ENCODE measurements around the gene FANCI.
A peak's percentile ranks its signal among the peaks of the same experiment; 100 is the strongest.

FANCI gene

DNA sequence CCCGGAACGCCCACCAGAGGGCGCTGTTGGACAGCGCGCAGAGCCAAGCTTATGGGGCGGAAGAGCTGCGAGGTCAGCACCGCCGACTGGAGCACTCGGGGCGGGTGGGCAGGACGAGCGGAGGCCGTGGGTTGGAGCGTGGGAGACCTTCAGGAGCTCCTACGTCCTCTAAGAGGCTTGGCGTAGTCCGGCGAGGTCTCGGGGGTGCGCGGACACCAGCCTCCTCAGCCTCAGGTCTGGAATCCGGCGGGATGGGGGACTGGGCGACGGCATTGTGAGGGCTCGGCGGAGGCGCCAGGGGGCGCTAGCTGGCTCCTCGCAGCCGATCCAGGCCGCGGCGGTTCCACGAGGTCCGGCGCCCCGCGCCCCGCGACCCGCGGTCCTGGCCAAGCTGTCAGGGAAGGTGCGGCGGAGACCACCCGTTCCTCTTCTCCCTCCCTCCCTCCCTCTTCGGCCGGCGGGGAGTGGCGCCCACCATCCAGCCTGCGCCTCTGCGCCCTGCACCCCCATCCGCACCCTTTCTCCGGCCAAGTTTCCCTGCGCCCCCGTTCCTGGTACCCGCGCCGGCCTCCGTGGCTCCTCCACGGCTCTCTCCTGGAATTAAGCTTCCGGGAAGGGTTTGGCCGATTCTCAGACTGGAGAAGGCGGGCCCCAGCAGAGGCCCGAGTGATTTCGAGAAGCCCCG is 115.1 kb downstream of the FANCI start (continued):
- peak; percentile 52; the same call in 1 of the 2 replicates for TF ChIP-seq YY2 (tag by site-specific recombination; IDR thresholded peaks at IDR 0.05)
- TF ChIP-seq ZNF292 (tag by site-specific recombination; IDR thresholded peaks at IDR 0.05; ENCODE audit: borderline replicate concordance, low read depth) = no peak
- TF ChIP-seq ZNF155 (tag by site-specific recombination; IDR thresholded peaks at IDR 0.05) = no peak
- TF ChIP-seq ZNF501 (tag by site-specific recombination; IDR thresholded peaks at IDR 0.05) = peak; percentile 94
- no peak for TF ChIP-seq ZNF571 (tag by site-specific recombination; IDR thresholded peaks at IDR 0.05)
- no peak for TF ChIP-seq ZNF10 (tag by site-specific recombination; IDR thresholded peaks at IDR 0.05)
- TF ChIP-seq ZNF433 (tag by site-specific recombination; IDR thresholded peaks at IDR 0.05; ENCODE audit: low read depth) = no peak
- peak; percentile 64 for TF ChIP-seq ZBTB8A (tag by site-specific recombination; IDR thresholded peaks at IDR 0.05)
- TF ChIP-seq, protein P1, sequence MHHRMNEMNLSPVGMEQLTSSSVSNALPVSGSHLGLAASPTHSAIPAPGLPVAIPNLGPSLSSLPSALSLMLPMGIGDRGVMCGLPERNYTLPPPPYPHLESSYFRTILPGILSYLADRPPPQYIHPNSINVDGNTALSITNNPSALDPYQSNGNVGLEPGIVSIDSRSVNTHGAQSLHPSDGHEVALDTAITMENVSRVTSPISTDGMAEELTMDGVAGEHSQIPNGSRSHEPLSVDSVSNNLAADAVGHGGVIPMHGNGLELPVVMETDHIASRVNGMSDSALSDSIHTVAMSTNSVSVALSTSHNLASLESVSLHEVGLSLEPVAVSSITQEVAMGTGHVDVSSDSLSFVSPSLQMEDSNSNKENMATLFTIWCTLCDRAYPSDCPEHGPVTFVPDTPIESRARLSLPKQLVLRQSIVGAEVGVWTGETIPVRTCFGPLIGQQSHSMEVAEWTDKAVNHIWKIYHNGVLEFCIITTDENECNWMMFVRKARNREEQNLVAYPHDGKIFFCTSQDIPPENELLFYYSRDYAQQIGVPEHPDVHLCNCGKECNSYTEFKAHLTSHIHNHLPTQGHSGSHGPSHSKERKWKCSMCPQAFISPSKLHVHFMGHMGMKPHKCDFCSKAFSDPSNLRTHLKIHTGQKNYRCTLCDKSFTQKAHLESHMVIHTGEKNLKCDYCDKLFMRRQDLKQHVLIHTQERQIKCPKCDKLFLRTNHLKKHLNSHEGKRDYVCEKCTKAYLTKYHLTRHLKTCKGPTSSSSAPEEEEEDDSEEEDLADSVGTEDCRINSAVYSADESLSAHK (tag by site-specific recombination; IDR thresholded peaks at IDR 0.05) = no peak
- peak; percentile 15; the same call in 1 of the 2 replicates for TF ChIP-seq ZBTB48 (tag by site-specific recombination; IDR thresholded peaks at IDR 0.05)
- no peak for TF ChIP-seq HIC1 (tag by site-specific recombination; IDR thresholded peaks at IDR 0.05)
- TF ChIP-seq ZNF398 (tag by site-specific recombination; IDR thresholded peaks at IDR 0.05) = no peak
- TF ChIP-seq MYNN (tag by site-specific recombination; IDR thresholded peaks at IDR 0.05; ENCODE audit: borderline replicate concordance) = no peak
- no peak for TF ChIP-seq TRIM28 (IDR thresholded peaks at IDR 0.05; ENCODE audit: borderline replicate concordance, low read length)
- TF ChIP-seq ZNF366 (tag by site-specific recombination; conservative IDR thresholded peaks at IDR 0.05) = no peak
- TF ChIP-seq ZBTB26 (tag by site-specific recombination; optimal IDR thresholded peaks at IDR 0.05) = peak; percentile 93
- no peak for TF ChIP-seq KLF9 (tag by site-specific recombination; IDR thresholded peaks at IDR 0.05; ENCODE audit: low read depth)
- peak; percentile 66; the same call in 1 of the 2 replicates for TF ChIP-seq ZNF394 (tag by site-specific recombination; IDR thresholded peaks at IDR 0.05; ENCODE audit: borderline replicate concordance)
- TF ChIP-seq ZNF544 (tag by site-specific recombination; IDR thresholded peaks at IDR 0.05) = no peak
- TF ChIP-seq BCL6B (tag by site-specific recombination; IDR thresholded peaks at IDR 0.05) = no peak
- TF ChIP-seq ZNF510 (tag by site-specific recombination; IDR thresholded peaks at IDR 0.05; ENCODE audit: insufficient replicate concordance) = no peak
- no peak for TF ChIP-seq HOXA7 (CRISPR knock-in tag; IDR thresholded peaks at IDR 0.05; ENCODE audit: borderline replicate concordance)
- no peak for TF ChIP-seq ZNF791 (tag by site-specific recombination; IDR thresholded peaks at IDR 0.05)
- no peak for TF ChIP-seq ZNF473 (tag by site-specific recombination; IDR thresholded peaks at IDR 0.05)
- TF ChIP-seq ELK4 (IDR thresholded peaks at IDR 0.05; ENCODE audit: borderline replicate concordance, low read depth, low read length) = no peak
- TF ChIP-seq ZNF76 (tag by site-specific recombination; IDR thresholded peaks at IDR 0.05; ENCODE audit: borderline replicate concordance, low read depth) = peak; percentile 55; the same call in 1 of the 2 replicates
- TF ChIP-seq, protein P2, sequence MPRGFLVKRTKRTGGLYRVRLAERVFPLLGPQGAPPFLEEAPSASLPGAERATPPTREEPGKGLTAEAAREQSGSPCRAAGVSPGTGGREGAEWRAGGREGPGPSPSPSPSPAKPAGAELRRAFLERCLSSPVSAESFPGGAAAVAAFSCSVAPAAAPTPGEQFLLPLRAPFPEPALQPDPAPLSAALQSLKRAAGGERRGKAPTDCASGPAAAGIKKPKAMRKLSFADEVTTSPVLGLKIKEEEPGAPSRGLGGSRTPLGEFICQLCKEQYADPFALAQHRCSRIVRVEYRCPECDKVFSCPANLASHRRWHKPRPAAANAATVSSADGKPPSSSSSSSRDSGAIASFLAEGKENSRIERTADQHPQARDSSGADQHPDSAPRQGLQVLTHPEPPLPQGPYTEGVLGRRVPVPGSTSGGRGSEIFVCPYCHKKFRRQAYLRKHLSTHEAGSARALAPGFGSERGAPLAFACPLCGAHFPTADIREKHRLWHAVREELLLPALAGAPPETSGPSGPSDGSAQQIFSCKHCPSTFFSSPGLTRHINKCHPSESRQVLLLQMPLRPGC (tag by site-specific recombination; IDR thresholded peaks at IDR 0.05) = 0 out of 2 replicates have a peak, but pooled peaks have one; percentile 26
- no peak for TF ChIP-seq YY1 (tag by site-specific recombination; IDR thresholded peaks at IDR 0.05)

All from HEK293 (cell line).